GM18867 (cell line): ENCODE measurements around the gene UGT1A4.
A peak's percentile ranks its signal among the peaks of the same experiment; 100 is the strongest.

Experiments used
- ATAC-seq: cut with Tn5 transposase; IDR thresholded peaks from one replicate; pipeline ENCODE4 v1.9.1; 2021; ENCODE audit warnings: mild to moderate bottlenecking, moderate library complexity; ENCODE audit not compliant: unreplicated experiment

Gene UGT1A4

GRCh38 chr2:233779722-233780121 lies 61.2 kb downstream of the UGT1A4 start:
- no peak for ATAC-seq

DNA sequence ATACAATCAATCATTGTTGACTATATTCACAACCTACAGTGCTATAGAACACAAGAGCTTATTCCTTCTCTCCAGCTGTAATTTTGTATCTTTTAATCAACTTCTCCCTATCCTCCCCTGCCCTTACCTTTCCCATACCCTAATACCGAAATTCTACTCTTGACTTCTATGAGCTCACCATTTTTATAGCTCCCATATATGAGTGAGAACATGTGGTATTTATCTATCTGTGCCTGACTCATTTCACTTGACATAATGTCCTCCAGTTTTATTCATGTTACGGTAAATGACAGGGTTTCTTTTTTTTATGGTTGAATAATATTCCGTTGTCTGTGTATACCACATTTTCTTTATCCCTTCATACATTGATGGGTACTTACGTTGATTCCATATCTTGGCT lies 62.2 kb downstream of the UGT1A4 start:
- ATAC-seq, result no peak

DNA sequence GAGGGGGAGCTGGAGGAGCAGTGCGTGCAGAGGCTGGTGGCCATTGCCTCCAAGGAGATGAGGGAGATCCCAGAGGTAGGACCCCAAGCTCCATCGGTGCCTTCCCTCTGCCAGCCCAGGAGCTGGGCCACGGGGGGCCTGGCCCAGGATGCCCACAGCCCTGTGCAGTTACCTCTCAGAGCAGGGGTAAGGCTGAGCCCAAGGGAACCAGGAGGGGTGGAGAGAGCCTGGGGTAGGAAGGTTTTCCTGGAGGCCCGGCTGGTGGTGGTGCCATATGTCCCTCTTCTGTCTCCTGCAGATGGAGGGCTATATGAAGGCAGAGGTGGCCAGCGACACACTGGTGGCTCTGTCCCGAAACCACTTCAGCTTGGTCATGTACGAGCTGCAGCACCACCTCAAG lies 71.0 kb downstream of the UGT1A4 start:
- ATAC-seq, result no peak

GRCh38 chr2:233791151-233791882 lies 72.8 kb downstream of the UGT1A4 start:
- ATAC-seq, result no peak

GRCh38 chr2:233791883-233792329 lies 73.4 kb downstream of the UGT1A4 start:
- ATAC-seq, result no peak

GRCh38 chr2:233792720-233793119 lies 74.2 kb downstream of the UGT1A4 start:
- no peak for ATAC-seq

GRCh38 chr2:233793465-233794127 lies 75.1 kb downstream of the UGT1A4 start:
- ATAC-seq, result no peak

DNA sequence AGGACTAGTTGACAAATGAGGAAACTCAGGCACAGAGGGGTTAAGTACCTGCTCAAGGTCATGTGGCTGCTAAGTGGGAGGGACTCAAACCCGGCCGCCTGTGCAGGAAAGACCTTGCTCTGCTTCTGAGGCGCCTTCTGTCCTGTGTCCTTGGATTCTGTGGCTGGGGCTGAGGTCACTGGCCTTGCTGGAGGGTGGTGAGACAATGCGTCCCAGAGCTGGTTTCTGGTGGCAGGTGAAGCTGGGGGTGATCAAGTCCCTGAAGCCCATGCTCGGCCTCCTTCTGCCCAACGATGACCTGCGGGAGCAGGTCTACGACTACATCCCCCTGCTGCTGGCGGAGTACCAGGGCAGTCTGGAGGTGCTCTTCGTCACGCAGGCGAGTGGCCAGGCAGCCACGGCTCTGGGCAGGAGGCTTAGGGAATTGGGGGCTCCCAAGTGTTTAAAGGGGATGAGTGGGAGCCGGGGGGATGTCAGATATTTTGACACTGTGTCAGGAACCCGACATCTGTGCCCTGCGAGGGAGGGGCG lies 75.7 kb downstream of the UGT1A4 start:
- no peak for ATAC-seq

- ATAC-seq, result no peak
Observed at GRCh38 chr2:233795735-233796171, 77.2 kb downstream of the UGT1A4 start.

GRCh38 chr2:233796254-233796653 lies 77.7 kb downstream of the UGT1A4 start:
- no peak for ATAC-seq

DNA sequence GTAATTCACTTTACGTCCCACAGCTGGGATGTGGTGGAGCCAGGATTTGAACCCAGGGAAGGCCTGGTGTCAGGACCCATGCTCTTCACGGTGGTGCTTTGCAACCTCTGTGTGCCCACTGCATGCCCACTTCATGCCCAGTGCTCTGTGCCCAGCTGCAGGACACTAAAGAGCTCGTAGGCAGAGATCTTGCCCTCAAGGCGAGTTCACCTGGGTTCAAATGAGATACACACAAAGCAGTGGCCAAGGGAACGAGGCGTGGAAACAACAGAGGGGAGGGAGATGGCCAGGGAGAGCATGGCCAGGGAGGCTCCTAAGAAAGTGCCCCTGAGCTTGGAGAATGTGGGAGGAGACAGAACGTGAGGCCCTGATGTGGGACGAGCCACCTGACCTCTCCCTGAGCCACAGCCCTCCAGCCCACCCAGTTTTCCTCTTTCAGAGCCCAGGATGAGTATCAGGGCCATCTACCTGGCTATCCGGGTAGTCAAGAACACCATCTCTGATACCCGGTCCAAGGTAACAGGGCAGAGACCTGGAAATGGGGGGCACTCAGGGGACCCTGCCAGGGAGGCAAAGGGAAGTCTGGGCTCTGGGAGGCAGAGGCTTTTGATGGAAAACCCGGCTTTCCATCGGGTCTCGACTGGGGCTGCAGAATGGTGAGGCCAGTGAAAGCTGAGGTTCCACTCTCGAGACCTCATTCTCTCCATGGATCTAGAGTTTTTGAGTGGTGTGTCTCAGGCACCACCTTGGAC lies 80.0 kb downstream of the UGT1A4 start:
- no peak for ATAC-seq

GRCh38 chr2:233799087-233799665 lies 80.6 kb downstream of the UGT1A4 start:
- no peak for ATAC-seq

- no peak for ATAC-seq
Observed at GRCh38 chr2:233799716-233800115, 81.2 kb downstream of the UGT1A4 start.

GRCh38 chr2:233800208-233800607 lies 81.7 kb downstream of the UGT1A4 start:
- ATAC-seq, result no peak

DNA sequence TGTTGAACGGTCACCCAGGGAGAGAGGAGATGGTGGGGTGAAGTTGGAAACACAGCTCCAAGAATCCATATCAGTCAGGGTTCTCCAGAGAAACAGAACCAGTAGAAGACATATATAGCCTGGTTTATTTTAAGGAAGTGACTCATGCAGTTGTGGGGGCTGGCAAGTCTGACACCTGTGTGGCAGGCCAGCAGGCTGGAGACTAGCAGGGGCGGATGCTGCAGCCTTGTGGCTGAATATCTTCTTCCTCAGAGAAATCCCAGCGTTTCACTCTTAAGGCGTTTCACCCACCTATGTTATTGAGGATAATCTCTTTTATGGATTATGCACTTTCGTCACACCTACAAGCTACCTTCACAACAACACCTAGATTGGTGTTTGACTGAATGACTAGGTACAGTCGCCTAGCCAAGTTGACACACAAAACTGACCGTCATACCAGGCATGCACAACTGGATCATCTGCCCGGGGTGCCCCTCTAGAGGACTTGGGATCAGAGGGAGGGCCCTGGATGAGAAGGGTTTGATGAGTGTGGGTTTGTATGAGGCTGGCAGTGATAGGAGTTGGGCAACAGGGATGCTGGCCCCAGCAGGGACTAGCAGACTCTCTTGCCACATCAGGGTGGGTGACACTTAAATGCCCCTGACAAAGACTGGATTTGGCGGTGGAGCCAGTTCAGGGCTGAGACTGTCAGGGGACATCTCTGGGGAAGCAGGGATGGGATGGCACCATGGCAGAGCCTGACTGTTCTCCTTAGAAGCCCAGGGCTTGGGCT lies 83.0 kb downstream of the UGT1A4 start:
- ATAC-seq, result peak; percentile 48

DNA sequence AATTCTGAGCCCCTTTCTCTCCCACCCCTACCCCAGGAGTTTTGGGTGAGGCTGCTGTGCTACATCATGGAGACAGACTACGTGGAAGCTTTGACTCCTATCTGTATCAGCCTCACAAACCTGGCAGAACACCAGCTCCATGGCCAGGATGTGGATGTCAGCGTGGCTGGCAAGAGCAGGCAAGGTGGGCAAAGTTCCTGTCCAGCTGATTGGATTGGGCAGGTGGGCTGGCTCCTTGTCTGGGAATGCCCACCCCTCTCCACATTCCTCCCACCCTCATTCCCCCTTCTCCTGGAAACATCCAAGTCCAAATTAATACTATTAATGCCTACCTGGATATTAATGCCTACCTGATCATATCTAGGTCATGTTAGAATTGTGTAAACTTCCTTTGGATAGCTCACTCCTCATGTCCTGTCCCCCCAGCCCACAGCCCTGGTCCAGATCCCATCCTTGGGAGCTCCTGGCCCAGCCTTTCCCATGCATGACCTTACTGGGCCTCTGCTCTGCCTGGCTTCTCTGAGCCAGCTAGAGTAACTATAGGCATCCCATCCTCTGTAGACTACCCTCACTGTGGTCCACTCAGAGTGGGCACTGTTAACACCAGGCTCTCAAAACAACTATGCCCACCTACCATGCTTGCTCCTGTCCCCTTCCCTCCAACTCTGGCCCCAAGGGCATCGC lies 83.7 kb downstream of the UGT1A4 start:
- ATAC-seq, result no peak

DNA sequence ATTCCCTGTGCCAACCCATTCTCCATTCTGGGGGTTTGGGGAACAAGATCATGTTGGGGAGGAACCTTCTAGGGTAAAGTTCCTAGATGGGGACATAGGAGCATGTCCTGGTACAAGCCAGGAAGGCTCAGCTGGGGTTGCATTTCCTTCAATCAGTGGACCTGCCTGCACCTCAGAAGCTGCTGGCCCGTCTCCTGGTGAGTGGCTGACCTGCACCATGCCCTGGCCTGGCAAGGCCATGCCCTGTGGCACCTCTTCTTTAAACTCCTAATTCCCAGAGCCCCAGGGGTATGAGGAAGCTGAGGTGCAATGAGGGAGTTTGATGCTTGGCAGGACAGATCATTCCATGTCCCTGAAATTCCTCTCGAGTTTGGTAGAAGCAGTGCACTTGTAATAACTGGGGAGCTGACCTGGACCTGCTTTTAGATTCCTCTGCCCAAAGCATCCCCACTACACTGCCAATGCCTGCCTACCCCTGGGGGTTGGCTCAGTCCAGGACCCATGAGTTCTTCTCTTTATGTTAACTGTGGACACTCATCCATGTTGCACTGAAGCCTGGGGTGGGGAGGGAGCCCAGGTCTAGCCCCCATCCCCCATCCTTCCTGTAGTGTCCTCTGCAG lies 84.9 kb downstream of the UGT1A4 start:
- ATAC-seq, result no peak

- no peak for ATAC-seq
Observed at GRCh38 chr2:233803994-233804393, 85.5 kb downstream of the UGT1A4 start.

DNA sequence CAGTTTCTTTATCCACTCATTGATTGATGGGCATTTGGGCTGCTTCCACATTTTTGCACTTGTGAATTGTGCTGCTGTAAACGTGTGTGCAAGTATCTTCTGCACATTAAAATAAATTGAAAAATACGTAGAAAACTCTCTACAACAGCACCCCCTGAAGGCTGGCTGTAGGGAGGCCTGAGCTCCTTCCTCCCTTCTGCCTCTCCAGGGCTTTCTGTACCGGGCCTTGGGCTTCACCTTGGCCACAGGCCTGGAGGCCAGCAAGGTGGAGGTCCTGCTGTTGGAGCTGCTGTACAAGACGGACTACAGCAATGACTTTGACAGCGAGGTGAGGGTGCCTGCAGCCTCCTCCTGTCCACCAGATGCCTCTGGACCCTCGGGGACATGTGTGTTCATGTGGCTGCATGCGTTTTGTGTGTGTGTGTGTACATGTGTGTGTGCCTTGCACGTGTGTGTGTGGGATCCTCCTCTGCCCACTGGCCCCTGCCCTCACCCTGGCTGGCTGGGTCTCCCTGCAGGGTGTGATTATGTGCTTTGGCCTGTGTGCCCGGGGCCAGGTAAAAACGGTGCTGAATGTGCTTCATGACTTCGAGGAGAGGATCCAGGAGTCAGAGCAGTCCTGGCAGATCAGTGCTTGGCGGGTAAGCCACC lies 88.8 kb downstream of the UGT1A4 start:
- ATAC-seq, result no peak
